Heart right ventricle (tissue), 16 donors: ENCODE data around the gene DPP10. TPM values are rescaled to one million over a fixed set of nuclear protein-coding genes. Genes with fewer than 3 reads are reported as not detected.

Source experiments
- ATAC-seq, 8 donors: fragments of 200-7000 bp; cut with Tn5 transposase; one replicate each; pipeline ENCODE4 v1.9.1; 2020; ENCODE audit warnings: mild to moderate bottlenecking in 8 of 8, moderate library complexity in 8 of 8, moderate number of reproducible peaks in 1 of 8
- DNase-seq, 2 donors: peaks; one replicate each; pipeline ENCODE4 v3.0.0-alpha.2; 2020
- H3K27ac ChIP-seq, 10 donors: fragments of 200-600 bp; sonication (generic) in 2 of 10; one replicate each; pipeline versions ENCODE4 v1.5.0 to v1.8.0; 2020 to 2022; ENCODE audit warnings: mild to moderate bottlenecking in 3 of 10
- H3K27me3 ChIP-seq, 7 donors: fragments of 200-600 bp; one replicate each; pipeline ENCODE4 v1.8.0; 2021 to 2022; ENCODE audit warnings: mild to moderate bottlenecking in 2 of 7
- H3K36me3 ChIP-seq, 9 donors: fragments of 200-600 bp; sonication (generic) in 1 of 9; one replicate each; pipeline versions ENCODE4 v1.5.0 to v1.8.0; 2020 to 2022; ENCODE audit warnings: mild to moderate bottlenecking in 2 of 9
- H3K4me1 ChIP-seq, 9 donors: fragments of 200-600 bp; sonication (generic) in 1 of 9; one replicate each; pipeline versions ENCODE4 v1.5.0 to v1.8.0; 2020 to 2022; ENCODE audit warnings: mild to moderate bottlenecking in 4 of 9
- H3K4me3 ChIP-seq, 10 donors: fragments of 200-600 bp; sonication (generic) in 2 of 10; one replicate each; pipeline versions ENCODE4 v1.5.0 to v1.8.0; 2020 to 2022; ENCODE audit warnings: mild to moderate bottlenecking in 7 of 10, moderate library complexity in 2 of 10
- H3K9me3 ChIP-seq, 11 donors: fragments of 200-600 bp in 10 of 11; sonication (generic) in 2 of 11; one replicate each; pipeline versions ENCODE4 v1.5.0 to v1.8.0; 2013 to 2022; ENCODE audit warnings: mild to moderate bottlenecking in 2 of 11, control low read depth in 1 of 11, moderate library complexity in 1 of 11
- WGBS, 2 donors: extraction: QIAGEN DNeasy Blood & Tissue Kit; methylation state at CpG; one replicate each; pipeline ENCODE4 v1.1.7; 2013; ENCODE audit warnings: inconsistent platforms in 1 of 2; 5-methylcytosine and 5-hydroxymethylcytosine counted together
- intact Hi-C, 10 donors: fragments of 100-400 bp; cut with DNase I; formaldehyde crosslinking; loops; one replicate each; pipeline versions ENCODE4 v1.11.1 to v1.14.2; 2022
- polyA plus RNA-seq, 2 donors: library from polyadenylated mRNA; stranded (reverse); fragments of 200-250 nt; gene quantifications; one replicate each; pipeline ENCODE4 v1.2.3, GENCODE V29; 2013
- total RNA-seq, 10 donors: library from RNA; stranded (reverse); fragmentation: NEBNext Ultra II Directional in 3 of 10; extraction: Animal tissue kit (Norgen Biotek cat#: 25700) in 3 of 10; gene quantifications; one replicate each; pipeline versions ENCODE4 v1.2.1 to v1.2.4, GENCODE V29; 2021 to 2023
- TF ChIP-seq, protein P1 (sequence below), 9 donors: fragments of 200-600 bp; sonication (generic) in 2 of 9; IDR thresholded peaks; one replicate each; pipeline versions ENCODE4 v1.5.0 to v1.8.0; 2021 to 2022; ENCODE audit warnings: antibody characterized with exemption in 9 of 9, mild to moderate bottlenecking in 5 of 9, moderate library complexity in 1 of 9
- donor health status: Arrhythmogenic right ventricular cardiomyopathy.
- donor health status: ischemic (EF 13 %, LVEDD 7.1; RV severe dilation, severe dysfunction).
- donor health status: healthy with polysubstance abuse.
- donor health status: DM: no; HTN: yes; CAD: no.
- donor health status: DM: no; HTN: no; CAD: no.
- donor health status: ischemic (EF 25% LVEDD 6.9; RV normal size, moderate dysfunction).
- donor health status: ischemic (EF 25% LVEDD 5.7; RV mildly dilated, moderate dysfunction).
- donor health status: healthy.
- donor health status: DM: yes; HTN: yes; CAD: no.
- donor health status: Ischemic cardiomyopathy.
- donor health status: ischemic (EF 35%, LVEDD 5.7; RV mildly dilated, moderate dysfunction).
- donor health status: nonischemic (EF 11% LVEDD 7.7; RV severe dilation, severe dysfunction).
- donor health status: DM: yes; HTN: yes; CAD: no.
- donor health status: PGD.
- donor health status: ischemic (EF 29% LVEDD 5.4; RV normal size, mild dysfunction).
- donor health status: nonischemic (EF 23%, LVEDD 6.1; RV moderate dilation, normal function).

Gene DPP10
- total and polyA plus RNA-seq, 12 donors = 0.15 to 0.49 (median 0.38) TPM; not detected in 9

DNA sequence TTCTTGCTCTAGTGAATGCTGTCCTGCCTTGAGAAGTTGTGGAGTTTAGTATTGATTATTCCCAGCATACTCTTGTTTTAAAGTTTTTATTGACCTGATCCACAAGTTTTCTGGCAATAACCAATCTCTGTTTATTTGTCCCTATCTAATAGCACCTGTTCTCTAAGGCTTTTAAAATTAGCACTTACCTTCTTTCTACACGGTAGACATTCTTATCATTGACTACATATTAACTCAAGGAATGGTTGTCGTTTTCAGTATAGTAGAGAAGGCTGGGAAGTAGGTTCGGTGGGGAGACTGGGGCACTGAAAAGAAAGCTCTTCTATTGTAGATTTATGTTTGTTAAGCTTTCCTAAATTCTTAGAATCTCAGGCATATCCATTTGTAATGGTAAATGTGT, 726.0 kb downstream of the DPP10 start:
- DNase-seq (no peak), ATAC-seq (no peak)
- WGBS, 2 donors = 59 to 61% methylated on average over 3 of the region's 3 CpGs
- no peaks in the 10 kb centered on the region for H3K36me3 ChIP-seq
- H3K9me3 ChIP-seq = peaks cover 0 to 5% (median 0%) of the 10 kb centered on the region in 11 donors
- no peak overlapping the region for H3K4me3 ChIP-seq
- intact Hi-C loops = no loop called here
- TF ChIP-seq, protein P1, sequence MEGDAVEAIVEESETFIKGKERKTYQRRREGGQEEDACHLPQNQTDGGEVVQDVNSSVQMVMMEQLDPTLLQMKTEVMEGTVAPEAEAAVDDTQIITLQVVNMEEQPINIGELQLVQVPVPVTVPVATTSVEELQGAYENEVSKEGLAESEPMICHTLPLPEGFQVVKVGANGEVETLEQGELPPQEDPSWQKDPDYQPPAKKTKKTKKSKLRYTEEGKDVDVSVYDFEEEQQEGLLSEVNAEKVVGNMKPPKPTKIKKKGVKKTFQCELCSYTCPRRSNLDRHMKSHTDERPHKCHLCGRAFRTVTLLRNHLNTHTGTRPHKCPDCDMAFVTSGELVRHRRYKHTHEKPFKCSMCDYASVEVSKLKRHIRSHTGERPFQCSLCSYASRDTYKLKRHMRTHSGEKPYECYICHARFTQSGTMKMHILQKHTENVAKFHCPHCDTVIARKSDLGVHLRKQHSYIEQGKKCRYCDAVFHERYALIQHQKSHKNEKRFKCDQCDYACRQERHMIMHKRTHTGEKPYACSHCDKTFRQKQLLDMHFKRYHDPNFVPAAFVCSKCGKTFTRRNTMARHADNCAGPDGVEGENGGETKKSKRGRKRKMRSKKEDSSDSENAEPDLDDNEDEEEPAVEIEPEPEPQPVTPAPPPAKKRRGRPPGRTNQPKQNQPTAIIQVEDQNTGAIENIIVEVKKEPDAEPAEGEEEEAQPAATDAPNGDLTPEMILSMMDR (IDR thresholded peaks at IDR 0.05) = no peak
- H3K27me3 ChIP-seq = peaks cover 0 to 23% (median 13%) of the 10 kb centered on the region in 7 donors
- no peak overlapping the region for H3K27ac ChIP-seq
- H3K4me1 ChIP-seq = no peaks in the 10 kb centered on the region

DNA sequence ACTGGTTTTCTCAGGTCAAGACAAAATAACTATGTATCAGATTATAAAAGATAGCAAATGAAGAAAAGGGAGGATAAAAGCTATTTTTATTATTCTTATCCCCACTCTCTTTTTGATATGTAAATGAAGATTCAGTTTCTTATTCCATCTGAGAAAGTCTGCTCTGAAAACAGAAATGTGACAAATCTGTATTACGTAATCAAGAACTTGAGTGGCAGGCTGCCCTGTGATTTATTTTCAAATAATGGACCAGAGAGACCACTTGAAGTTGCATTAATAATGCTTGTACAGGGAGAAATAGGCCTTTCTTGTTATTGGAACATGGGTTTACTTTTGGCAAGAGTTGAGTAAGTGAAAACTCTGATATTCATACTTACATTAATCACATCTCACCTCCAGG, 727.4 kb downstream of the DPP10 start:
- Histone ChIP-seq H3K4me1 (no peaks in the 10 kb centered on the region), H3K36me3 (no peaks in the 10 kb centered on the region), H3K27me3 (peaks cover 0 to 9% (median 0%) of the 10 kb centered on the region in 7 donors), H3K9me3 (peaks cover 0 to 5% (median 0%) of the 10 kb centered on the region in 11 donors), H3K27ac (no peak overlapping the region), H3K4me3 (no peak overlapping the region)
- intact Hi-C loops = no loop called here
- TF ChIP-seq, protein P1 (IDR thresholded peaks at IDR 0.05) = no peak
- ATAC-seq (no peak), DNase-seq (no peak)
- WGBS, 2 donors = 94 to 98% methylated on average over 1 of the region's 1 CpG

DNA sequence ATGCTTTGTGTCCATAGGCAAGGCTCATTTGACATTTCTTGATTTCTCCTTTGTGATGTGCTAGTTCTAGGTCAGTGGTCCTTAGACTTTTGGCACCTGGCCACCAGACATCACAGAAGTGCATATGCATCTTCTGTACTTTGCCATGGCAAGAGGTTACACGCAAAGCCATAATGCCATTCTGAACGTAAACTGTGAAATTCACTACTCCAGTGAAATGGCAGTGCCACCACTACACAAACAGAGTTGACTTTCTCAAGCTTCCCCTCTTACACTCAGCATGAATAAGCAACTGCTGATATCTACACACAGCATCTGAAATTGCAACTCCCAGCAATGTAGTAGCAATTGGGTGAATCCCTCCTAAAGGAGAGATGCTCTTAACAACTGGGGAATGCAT, 729.3 kb downstream of the DPP10 start:
- intact Hi-C loops = no loop called here
- no peak overlapping the region for H3K4me3 ChIP-seq
- H3K4me1 ChIP-seq = no peaks in the 10 kb centered on the region
- H3K9me3 ChIP-seq = peaks cover 0 to 5% (median 0%) of the 10 kb centered on the region in 11 donors
- ATAC-seq = no peak
- no peaks in the 10 kb centered on the region for H3K27me3 ChIP-seq
- no peak overlapping the region for H3K27ac ChIP-seq
- no peak for DNase-seq
- TF ChIP-seq, protein P1 (IDR thresholded peaks at IDR 0.05) = no peak
- no peaks in the 10 kb centered on the region for H3K36me3 ChIP-seq
- 92 to 93% methylated on average over 2 of the region's 2 CpGs for WGBS, 2 donors

DNA sequence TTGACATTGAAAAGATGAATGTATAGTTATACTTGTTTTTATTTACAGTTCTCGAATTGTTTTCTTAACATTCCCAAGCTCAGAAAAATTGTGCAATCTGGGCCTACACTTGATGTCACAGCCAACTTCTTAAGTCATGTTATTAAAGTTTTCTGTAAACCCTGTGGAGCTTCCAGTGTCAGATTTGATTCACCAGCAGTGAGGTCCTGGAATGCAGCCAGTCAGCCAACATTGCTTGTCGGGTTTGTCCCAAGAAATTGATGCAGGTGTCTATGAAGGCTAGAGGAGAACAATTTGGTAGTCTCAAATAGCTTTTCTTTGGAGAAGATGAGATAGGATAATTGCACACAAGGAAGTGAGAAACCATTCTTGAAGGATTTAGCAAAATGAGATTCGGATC, 732.2 kb downstream of the DPP10 start:
- H3K9me3 ChIP-seq = peaks cover 0 to 5% (median 0%) of the 10 kb centered on the region in 11 donors
- no peak for ATAC-seq
- no peak overlapping the region for H3K4me3 ChIP-seq
- no peaks in the 10 kb centered on the region for H3K36me3 ChIP-seq
- 45 to 59% methylated on average over 3 of the region's 3 CpGs for WGBS, 2 donors
- no peaks in the 10 kb centered on the region for H3K4me1 ChIP-seq
- no peaks in the 10 kb centered on the region for H3K27me3 ChIP-seq
- H3K27ac ChIP-seq = no peak overlapping the region
- TF ChIP-seq, protein P1 (IDR thresholded peaks at IDR 0.05) = no peak
- DNase-seq = no peak
- intact Hi-C loops = loop anchor here in 1 of 10 donors (1.0 kb wide), 1 partner anchor 34 kb away; no protein-coding TSS in a partner anchor
